ENCODE results near the gene TFDP1.

TFDP1 gene

GRCh38 chr13:113666951-113667701 lies 82.6 kb downstream of the TFDP1 start, which contains the start of gene GRK1:
TSS of gene GRK1 (plus strand) at chr13:113667219. CDS start at chr13:113667387, 168 bp downstream.
- no peak for DNase-seq (ENCODE audit: low read depth)

GRCh38 chr13:113667771-113668490 lies 83.4 kb downstream of the TFDP1 start:
- no peak for DNase-seq (ENCODE audit: low read depth)

GRCh38 chr13:113668491-113668971 lies 84.0 kb downstream of the TFDP1 start:
- DNase-seq (ENCODE audit: low read depth), result no peak

- no peak for DNase-seq (ENCODE audit: low read depth)
Observed at GRCh38 chr13:113669231-113669754, 84.7 kb downstream of the TFDP1 start.

GRCh38 chr13:113669755-113670341 lies 85.3 kb downstream of the TFDP1 start:
- DNase-seq (ENCODE audit: low read depth), result no peak

GRCh38 chr13:113670541-113670940 lies 86.0 kb downstream of the TFDP1 start:
- no peak for DNase-seq (ENCODE audit: low read depth)

- DNase-seq (ENCODE audit: low read depth), result no peak
Observed at GRCh38 chr13:113671066-113672001, 86.8 kb downstream of the TFDP1 start.

GRCh38 chr13:113672002-113672651 lies 87.6 kb downstream of the TFDP1 start:
- DNase-seq (ENCODE audit: low read depth), result no peak
